ENCODE data around the gene ACR.
"Not testable (repeated sequence)": the region's sequence is repeated elsewhere in the genome, so short reads cannot be mapped to it uniquely, and the experiment has no call there.

The ACR gene

DNA sequence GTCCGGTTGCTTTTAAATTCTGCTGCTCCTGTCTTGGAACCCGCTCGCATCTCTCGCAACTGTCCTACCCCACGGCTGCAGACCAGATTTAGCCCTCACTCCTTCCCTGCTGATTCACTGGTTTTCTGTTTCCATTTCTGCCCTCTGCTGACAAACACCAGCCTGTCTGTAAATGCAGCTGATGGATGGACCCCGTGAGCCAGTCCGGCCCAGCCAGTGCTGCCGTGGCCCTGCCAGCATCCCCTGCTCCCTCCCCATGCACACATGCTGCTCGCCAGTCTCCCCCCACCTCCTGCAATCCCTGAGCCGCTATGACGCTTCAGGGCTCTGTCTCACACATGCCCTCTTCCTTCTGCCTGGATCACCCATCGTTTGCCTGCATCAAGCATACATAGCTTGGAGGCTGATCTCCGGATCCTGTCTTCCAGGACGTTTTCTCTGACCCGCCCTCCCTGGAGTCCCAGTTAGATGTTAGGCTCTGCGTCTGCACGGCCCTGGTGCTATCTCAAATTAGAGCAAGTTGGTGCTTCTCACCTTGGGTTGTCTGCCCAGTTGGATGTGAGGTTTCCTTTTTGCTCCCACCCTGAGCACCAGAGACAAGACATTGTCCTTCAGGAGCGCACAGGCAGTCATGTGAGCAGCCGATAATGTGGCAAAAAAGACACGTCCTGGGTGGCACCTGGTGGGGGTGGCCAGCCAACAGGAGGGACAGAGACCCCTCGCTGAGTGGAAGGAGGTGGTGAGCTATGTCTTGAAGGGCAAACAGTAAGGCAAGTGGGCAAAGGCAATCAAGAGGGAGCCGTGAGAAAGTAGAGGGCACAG is 4.3 kb upstream of the ACR start:
- no peak for FAIRE-seq

- no peak for FAIRE-seq
Observed at GRCh38 chr22:50734343-50734771, 3.6 kb upstream of the ACR start.

DNA sequence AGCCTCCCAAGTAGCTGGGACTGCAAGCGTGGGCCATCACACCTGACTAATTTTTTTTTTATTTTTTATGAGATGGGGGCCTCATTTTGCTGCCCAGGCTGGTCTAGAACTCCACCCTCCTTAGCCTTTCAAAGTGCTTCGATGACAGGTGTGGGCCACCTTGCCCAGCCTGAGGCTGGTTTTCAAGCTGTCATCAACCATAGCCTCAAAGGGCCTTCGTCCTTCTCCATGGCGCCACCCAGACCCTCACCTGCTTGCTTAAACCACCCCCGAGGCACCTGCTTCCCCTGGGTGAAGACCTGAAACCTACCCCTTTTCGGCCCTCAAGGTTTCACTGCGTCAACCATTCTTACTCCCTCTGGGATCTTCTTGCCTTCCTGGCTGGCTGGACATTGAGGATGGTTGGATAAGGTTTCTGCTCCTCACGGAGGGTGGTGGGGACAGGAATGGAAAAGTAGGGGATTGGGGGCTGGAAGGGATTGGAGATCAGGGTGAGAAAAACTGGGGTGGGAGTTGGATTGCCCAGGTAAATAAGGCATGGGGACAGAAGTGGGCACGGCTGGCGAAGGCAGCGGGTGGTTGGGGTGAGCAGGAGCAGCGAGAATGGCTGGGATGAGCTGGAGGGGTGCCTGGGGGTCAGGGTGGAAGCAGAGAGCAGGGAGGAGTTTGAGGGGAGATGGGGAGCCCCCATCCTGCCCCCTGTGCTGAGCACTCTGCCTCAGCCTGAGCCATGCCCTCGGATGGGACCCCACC is 2.8 kb upstream of the ACR start:
- no peak for FAIRE-seq

DNA sequence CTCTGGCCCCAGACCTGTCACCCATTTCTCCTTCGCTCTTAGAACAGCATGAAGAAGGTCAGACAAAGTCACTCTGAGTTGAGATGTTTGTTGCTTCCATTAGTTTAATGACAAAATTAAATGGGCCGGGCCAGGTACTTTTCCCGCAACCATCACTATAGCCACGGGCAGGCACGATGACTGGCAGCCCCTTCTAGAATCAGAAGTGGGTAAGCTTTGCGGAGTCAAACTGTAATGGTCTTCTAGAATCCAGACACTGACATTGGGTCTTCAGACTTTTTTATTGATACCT is 2.3 kb upstream of the ACR start:
- no peak for FAIRE-seq

GRCh38 chr22:50738649-50739227 is 734 bp downstream of the ACR start:
- FAIRE-seq, result no peak

GRCh38 chr22:50739279-50739691 is 1.3 kb downstream of the ACR start:
- no peak for FAIRE-seq

DNA sequence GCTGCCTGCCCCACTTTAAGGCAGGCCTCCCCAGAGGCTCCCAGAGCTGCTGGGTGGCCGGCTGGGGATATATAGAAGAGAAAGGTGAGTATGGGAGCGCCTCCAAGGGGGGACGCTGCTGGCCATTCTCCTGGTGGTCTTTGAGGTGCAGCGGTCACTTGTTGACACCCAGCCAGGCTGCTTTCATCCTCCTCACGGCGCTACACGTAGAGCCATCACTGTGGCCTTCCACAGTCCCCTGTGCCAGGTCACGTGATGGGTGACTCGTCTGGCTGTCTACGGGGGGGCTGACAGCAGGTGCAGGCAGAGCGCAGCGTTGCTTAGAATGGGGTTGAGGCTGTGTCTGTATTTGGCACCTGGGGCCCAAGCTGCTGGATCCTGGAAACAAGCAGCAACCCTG is 1.9 kb downstream of the ACR start:
- no peak for FAIRE-seq

- not testable (repeated sequence) for FAIRE-seq
Observed at GRCh38 chr22:50740714-50741113, 2.7 kb downstream of the ACR start.

DNA sequence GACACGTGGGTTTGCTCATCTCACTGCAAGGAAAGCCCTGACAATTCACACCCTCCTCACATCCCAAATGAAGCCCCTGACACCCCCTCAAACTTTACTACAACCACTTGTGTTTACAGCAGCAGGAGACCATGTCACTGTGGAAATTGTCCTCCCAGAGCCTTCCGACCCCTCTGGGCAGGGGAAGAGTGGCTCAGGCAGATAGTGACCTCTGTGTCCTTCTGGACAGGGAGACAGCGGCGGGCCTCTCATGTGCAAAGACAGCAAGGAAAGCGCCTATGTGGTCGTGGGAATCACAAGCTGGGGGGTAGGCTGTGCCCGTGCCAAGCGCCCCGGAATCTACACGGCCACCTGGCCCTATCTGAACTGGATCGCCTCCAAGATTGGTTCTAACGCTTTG is 6.4 kb downstream of the ACR start:
- FAIRE-seq, result not testable (repeated sequence)

DNA sequence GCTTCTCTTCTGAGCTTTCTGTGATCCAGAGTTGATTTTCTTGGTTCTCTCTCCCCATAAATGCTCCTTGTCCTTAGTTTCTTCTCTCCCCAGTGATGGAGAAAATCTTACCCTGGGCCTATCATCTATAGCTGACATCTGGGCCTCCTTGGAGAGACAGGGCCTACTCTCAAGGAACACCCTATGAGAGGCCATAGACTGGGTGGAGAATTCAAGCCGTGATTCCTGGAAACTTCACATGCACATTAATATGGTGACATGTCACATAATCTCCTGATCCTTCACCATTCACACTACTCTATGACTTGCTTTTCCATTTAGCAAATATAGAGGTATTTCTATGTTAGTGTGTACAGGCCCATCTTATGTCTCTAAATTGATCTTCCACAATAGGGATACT is 9.5 kb downstream of the ACR start:
- not testable (repeated sequence) for FAIRE-seq

DNA sequence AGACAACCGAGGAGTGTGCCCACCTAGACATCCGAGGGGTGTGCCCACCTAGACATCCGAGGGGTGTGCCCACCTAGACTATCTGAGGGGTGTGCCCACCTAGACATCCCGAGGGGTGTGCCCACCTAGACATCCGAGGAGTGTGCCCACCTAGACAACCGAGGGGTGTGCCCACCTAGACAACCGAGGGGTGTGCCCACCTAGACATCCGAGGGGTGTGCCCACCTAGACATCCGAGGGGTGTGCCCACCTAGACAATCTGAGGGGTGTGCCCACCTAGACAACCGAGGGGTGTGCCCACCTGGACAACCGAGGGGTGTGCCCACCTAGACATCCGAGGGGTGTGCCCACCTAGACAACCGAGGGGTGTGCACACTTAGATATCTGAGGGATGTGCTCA is 10.6 kb downstream of the ACR start:
- FAIRE-seq, result not testable (repeated sequence)

DNA sequence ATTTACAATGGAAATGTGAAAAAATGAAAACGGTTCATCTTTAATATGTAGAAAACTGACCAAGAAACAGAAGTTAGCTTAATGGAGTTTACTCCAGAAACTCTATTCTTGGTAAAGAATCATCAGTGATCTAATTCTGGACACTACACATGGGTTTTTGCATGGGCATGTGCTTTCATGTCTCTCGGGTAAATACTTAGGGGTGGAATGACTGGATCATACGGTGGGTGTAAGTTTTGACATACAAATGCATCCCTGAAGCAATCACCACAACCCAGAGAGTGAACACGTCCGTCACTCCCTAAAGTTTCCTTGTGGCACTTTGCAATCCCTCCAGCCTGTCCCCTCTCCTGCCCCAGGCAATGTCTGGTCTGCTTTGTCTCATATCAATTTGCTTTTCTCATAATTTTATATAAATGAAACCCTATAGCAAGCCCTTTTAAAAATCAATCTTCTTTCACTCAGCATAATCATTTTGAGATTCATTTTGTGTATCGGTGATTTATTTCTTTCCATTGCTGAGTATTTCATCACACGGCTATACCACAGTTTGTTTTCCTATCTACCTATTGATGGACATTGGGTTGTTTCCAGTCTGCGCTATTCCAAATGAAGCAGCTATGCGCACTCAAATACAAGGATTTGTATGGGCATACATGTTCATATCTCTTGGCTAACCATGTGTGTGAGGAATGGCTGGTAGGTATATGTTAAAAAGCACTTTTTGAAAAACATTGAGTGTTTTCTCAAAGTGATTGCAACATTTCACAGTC is 11.5 kb downstream of the ACR start:
- not testable (repeated sequence) for FAIRE-seq

DNA sequence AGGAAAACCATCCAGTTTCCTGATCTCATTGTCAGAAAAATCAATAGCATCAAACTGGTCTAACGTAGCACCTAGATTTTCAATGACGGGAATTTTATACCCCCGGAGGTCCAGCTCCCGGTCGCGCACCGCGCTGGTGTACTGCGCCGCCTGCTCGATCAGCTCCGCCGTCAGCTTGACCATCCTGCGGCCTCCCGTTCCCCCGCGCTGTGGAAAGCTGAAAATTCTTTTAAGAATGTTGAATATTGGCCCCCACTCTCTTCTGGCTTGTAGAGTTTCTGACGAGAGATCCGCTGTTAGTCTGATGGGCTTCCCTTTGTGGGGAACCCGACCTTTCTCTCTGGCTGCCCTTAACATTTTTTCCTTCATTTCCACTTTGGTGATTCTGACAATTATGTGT is 17.2 kb downstream of the ACR start:
- not testable (repeated sequence) for FAIRE-seq

DNA sequence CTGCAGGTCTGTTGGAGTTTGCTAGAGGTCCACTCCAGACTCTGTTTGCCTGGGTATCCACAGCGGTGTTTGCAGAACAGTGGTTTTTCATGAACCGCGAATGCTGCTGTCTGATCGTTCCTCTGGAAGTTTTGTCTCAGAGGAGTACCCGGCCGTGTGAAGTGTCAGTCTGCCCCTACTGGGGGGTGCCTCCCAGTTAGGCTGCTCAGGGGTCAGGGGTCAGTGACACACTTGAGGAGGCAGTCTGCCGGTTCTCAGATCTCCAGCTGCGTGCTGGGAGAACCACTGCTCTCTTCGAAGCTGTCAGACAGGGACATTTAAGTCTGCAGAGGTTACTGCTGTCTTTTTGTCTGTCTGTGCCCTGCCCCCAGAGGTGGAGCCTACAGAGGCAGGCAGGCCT is 18.4 kb downstream of the ACR start:
- FAIRE-seq, result not testable (repeated sequence)

DNA sequence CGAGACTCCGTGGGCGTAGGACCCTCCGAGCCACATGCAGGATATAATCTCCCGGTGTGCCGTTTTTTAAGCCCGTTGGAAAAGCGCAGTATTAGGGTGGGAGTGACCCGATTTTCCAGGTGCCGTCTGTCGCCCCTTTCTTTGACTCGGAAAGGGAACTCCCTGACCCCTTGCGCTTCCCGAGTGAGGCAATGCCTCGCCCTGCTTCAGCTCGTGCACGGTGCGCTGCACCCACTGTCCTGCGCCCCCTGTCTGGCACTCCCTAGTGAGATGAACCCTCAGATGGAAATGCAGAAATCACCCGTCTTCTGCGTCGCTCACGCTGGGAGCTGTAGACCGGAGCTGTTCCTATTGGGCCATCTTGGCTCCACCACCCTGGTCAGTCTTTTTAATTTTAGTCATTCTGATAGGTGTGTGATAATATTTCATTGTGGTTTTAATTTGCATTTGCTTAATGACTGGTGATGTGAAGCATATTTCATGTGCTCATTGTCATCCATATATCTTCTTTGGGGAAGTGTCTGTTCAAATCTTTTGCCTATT is 19.0 kb downstream of the ACR start:
- FAIRE-seq, result not testable (repeated sequence)

DNA sequence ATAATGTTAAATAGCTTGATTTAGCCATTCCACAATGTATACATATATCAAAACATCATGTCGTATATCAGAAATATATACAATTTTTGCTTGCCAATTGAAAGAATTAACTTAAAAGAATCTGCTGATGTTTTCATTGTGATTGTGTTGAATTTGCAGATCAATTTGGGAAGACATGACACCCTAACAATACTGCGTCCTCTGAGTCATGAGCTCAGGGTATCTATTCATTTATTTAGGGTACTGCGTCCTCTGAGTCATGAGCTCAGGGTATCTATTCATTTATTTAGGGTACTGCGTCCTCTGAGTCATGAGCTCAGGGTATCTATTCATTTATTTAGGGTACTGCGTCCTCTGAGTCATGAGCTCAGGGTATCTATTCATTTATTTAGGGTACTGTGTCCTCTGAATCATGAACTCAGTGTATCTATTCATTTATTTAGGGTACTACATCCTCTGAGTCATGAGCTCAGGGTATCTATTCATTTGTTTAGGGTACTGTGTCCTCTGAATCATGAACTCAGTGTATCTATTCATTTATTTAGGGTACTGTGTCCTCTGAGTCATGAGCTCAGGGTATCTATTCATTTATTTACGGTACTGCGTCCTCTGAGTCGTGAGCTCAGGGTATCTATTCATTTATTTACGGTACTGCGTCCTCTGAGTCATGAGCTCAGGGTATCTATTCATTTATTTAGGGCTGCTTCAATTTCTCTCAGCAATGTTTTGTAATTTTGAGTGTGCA is 21.8 kb downstream of the ACR start:
- peak; percentile 6 for FAIRE-seq

DNA sequence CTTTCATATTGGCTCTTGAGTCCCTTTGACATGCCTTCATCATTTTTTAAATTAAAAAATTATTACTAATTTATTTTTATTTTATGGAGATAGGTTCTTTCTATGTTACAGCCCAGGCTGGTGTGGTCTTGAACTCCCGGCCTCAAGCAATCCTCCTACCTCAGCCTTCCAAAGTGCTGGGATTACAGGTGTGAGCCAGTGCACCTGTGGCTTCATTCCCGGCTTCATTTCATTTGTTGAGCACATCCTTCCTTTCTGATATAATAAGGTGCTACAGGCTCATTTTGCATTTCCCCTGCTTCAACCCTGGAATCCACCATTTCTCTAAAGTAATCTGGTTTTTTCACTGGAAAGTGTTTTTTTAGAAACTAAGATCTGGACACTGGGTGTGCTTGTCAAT is 23.8 kb downstream of the ACR start:
- FAIRE-seq, result not testable (repeated sequence)

DNA sequence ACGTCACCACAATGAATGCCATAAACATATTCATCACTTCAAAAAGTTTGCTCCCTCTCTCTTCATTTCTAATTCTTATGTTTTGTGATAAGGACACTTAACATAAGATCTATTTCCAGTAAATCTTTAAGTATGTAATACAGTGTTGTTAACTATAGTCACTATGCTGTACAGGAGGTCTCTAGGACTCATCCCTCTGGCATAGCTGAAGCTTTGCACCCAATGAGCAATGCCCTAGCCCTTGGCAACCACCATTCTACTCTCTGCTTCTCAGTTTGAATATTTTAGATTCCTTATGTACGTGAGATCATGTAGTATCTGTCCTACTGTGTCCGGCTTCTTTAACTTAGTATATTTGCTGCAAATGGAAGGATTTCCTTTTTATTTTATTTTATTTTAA is 26.3 kb downstream of the ACR start:
- FAIRE-seq, result not testable (repeated sequence)

DNA sequence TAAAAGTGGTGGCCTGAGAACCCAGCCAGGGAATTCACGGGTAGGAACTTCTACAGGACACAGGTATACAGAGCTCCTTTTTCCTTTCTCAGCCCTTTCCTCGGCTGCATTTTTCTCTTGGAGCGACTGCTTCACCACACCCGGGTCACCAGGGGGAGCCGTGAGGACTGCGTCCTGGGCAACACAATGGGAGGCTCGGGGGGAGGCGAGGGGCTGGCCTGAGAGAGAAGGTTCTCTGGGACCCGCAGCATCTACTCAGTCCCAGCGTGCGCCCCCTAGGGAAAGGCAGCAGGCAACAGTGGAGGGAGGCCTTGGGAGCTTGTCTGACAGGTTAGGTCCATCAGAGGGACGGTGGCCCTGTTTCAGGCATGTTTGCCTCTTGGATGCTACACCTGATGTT is 37.1 kb downstream of the ACR start:
- FAIRE-seq, result peak; percentile 59

DNA sequence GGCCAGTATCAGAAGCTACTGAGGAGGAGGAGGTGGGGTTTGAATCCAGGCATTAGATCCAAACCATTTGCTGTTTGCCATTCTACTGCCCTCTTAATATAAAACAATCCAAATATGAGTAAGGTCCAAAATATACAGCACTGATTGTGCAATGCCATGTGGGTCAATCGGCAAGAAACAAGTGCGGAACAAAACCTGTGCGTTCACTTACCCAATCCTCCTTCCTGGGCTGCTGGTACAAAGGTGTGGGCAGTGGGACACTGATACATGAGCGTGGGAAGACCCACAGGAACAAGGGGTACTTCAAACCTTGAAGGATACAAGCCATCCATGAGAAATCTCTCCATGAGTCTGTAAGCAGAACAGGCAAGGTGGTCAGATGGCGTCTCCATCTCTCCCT is 39.6 kb downstream of the ACR start:
- FAIRE-seq, result not testable (repeated sequence)

- FAIRE-seq, result not testable (repeated sequence)
Observed at GRCh38 chr22:50780244-50780643, 42.2 kb downstream of the ACR start.

DNA sequence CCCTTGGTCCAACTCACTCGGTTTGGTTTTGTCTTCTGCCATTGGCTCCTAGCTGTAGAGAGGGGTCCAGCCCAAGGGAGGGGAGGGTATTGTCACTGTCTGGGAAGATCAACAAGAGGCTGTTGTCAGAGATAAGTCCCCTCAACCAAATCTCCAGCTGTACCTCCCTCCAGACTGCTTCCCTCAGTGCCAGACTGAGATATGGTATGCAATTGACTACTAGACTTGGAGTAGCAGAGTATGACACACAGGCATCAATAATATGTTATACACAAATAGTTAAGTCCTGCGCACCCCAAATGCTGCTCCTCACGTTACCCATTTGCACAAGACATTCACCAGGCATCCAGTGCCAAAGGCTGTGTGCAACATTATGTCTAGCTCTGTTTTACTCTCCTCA is 44.2 kb downstream of the ACR start:
- FAIRE-seq, result not testable (repeated sequence)

Measured in G401.6 (cell line).